EH (cell line): Measurements from ENCODE around the gene CPB2.

Experiments used
- DNase-seq: peaks from one replicate; pipeline ENCODE4 v3.0.0-alpha.2; 2015; ENCODE audit warnings: low read depth

Gene CPB2

GRCh38 chr13:46126552-46127357 is 21.9 kb upstream of the CPB2 start:
- peak; percentile 71 for DNase-seq

DNA sequence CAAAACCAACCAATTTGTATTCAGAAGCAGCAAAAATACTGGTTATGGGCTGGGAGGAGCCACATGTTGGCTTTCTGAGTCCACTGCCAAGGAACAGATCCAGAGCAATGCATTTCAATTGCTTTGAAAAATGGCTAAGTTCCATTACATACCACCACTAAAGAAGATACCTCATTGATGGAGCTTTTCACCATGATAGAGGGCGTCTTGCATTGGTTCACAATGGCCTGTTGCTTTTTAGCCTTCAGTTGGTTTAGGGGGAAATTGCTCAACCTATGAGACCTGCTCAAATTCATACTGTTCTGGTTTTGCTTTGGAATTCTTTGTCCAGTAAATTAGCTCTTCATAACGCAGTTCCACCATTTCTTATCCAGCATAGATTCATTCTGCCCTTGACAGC is 21.2 kb upstream of the CPB2 start:
- DNase-seq = no peak

- peak; percentile 55 for DNase-seq
Observed at GRCh38 chr13:46124967-46125933, 20.4 kb upstream of the CPB2 start.

GRCh38 chr13:46124531-46124966 is 19.7 kb upstream of the CPB2 start:
- DNase-seq = no peak

DNA sequence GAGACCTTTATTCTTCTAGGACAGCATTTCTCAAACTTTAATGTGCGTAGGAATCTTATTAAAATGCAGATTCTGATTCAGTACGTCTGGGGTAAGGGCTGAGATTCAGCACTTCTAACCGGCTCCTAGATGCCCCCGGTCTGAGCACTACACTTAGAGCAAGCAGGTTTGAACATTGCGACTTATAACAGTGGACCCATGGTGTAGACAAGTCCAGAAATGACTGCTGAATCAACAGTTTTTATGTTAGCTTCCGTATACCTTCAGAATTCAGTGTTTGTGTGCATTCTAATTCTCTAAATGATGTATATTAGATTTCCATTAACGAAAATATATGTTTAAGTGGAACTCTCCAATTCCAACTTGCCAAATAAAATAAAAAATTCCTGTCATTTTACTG is 17.5 kb upstream of the CPB2 start:
- DNase-seq = no peak

GRCh38 chr13:46121597-46122163 is 16.8 kb upstream of the CPB2 start:
- DNase-seq = no peak

DNA sequence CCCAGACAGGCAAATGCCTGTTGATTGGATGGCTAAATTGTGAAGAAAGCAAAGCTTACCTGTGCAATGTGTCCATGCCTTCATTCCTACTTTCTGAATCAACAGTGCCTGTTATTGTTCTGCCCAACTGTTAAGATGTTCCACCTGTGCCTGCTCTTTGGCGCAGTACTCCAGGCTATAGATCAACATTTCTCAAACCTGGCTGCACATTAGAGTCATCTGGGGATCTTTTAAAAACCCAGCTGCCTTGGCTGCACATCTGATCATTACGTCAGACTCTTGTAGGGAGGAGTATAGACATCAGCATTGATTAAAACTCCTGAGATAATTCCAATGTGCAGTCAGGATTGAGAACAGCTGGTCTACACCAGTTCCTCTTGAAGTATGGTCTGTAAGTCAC is 16.2 kb upstream of the CPB2 start:
- DNase-seq = no peak

- DNase-seq = peak; percentile 44
Observed at GRCh38 chr13:46119883-46120614, 15.2 kb upstream of the CPB2 start.

DNA sequence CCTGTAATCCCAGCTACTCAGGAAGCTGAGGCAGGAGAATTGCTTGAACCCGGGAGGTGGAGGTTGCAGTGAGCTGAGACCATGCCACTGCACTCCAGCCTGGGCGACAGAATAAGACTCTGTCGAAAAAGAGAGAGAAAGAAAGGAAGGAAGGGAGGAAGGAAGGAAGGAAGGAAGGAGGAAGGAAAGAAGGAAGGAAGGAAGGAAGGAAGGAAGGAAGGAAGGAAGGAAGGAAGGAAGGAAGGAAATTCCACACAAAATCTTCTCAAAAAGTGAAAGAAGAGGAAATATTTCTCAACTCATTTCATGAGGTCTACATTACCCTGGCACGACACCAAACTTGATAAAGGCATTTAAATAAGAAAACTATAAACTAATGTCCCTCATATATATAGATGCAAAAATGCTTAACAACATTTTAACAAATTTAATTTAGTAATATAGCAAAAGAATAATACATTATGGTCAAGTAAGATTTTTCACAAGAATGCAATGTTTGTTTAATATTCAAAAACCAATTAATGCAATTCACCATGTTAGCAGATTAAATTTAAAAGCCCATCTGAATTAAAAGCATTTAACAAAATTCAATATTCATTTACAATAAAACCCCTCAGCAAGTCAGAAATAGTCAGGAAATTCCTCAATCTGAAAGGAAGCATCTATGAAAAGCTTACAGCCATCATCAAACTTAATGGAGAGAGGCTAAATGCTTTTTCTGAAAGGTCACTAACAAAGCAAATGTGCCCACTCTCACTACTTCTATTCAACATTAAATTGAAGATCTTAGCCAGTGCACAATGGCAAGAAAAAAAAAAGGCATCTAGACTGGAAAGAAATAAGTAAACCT is 12.0 kb upstream of the CPB2 start:
- no peak for DNase-seq

- no peak for DNase-seq
Observed at GRCh38 chr13:46114613-46115012, 9.8 kb upstream of the CPB2 start.

GRCh38 chr13:46113596-46113995 is 8.8 kb upstream of the CPB2 start:
- DNase-seq = no peak

DNA sequence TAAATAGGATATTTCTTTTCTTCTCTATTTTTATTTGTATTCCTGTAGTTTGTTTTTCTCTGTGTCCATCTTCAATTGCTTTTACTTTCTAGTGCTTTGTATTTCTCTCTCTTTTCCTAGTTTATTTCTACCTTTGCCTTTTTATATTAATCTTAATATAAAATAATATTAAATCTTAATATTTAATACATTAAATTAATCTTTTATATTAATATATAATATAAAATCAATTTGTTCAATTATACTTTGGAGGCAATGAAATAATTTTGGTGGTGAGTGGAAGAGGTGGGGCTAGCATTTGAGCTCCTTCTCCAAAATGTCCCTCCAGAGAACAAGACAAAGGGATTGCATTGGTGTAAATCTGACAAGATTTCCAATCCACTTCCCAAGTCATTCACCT is 6.3 kb upstream of the CPB2 start:
- DNase-seq = no peak

GRCh38 chr13:46109451-46109850 is 4.6 kb upstream of the CPB2 start:
- no peak for DNase-seq

GRCh38 chr13:46106839-46107371 is 2.1 kb upstream of the CPB2 start:
- no peak for DNase-seq

DNA sequence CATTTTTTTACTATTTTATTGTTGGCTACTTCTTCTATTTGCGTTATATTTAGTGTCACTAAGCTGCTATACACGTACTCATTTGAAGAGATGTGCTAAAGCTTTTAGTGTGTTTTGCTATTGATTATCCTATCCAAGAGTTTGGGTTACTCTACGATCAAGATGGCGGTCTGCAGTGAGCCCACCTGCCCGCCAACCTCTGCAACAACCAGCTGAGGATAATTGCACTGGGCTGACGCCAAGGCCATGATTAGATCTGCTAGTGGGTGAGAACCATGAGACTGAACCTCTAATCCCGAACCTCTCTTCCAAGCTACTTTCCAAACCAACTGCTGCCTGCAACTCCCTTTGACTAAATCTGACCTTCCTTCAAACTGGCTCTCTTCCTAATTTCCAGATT is 1.8 kb downstream of the CPB2 start:
- no peak for DNase-seq

- no peak for DNase-seq
Observed at GRCh38 chr13:46102255-46102605, 2.6 kb downstream of the CPB2 start.

GRCh38 chr13:46101484-46102254 is 3.2 kb downstream of the CPB2 start:
- DNase-seq = no peak

GRCh38 chr13:46101002-46101401 is 3.8 kb downstream of the CPB2 start:
- no peak for DNase-seq

DNA sequence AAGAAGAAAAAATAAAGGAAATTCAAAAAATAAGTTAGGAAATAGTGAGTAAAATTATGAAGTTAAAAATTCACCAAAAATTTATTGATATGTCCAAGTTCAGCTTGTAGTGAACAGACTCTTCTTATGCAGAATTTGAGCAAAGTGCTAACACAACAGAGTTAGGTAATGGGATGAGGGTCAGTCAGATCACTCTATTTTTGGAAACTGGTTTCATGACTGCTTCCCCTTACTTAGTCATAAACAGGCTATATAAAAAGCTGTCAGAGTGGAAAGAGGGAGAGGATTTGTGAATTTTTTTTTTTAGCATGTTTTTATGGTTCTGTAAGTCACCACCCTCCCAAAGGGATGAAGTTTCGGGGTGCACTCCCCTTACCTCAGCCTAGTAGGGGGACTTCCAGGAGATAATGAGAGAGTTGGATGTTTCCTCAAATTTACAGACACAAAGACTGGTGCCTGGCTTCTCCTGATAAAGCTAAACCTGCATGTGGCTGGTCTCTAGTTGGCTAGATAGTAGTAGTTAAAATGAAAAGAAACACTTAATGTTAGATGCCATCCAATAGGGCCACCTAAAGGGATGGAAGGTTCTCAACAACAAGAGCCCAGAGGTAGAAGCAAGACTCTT is 4.5 kb downstream of the CPB2 start:
- no peak for DNase-seq

GRCh38 chr13:46097663-46098062 is 7.2 kb downstream of the CPB2 start:
- DNase-seq = no peak
